BLaER1 (cell line): ENCODE results near the gene IFNA16.
"Not testable (repeated sequence)": the region's sequence is repeated elsewhere in the genome, so short reads cannot be mapped to it uniquely, and the experiment has no call there.

Source experiments
- H3K27ac ChIP-seq: shearing (Covaris generic); formaldehyde crosslinking; 2 replicates; pipeline ENCODE4 v1.8.1; 2022
- H3K27me3 ChIP-seq: shearing (Covaris generic); formaldehyde crosslinking; 2 replicates; pipeline ENCODE4 v1.8.1; 2022
- H3K36me3 ChIP-seq: shearing (Covaris generic); formaldehyde crosslinking; 2 replicates; pipeline ENCODE4 v1.8.1; 2022
- H3K4me1 ChIP-seq: shearing (Covaris generic); formaldehyde crosslinking; 2 replicates; pipeline ENCODE4 v1.8.1; 2022
- H3K4me2 ChIP-seq: shearing (Covaris generic); formaldehyde crosslinking; 2 replicates; pipeline ENCODE4 v1.8.1; 2022
- H3K4me3 ChIP-seq: shearing (Covaris generic); formaldehyde crosslinking; 2 replicates; pipeline ENCODE4 v1.8.1; 2022
- H3K9ac ChIP-seq: shearing (Covaris generic); formaldehyde crosslinking; 2 replicates; pipeline ENCODE4 v1.8.1; 2022
- H3K9me3 ChIP-seq: shearing (Covaris generic); formaldehyde crosslinking; 2 replicates; pipeline ENCODE4 v1.8.1; 2022
- H4K20me1 ChIP-seq: shearing (Covaris generic); formaldehyde crosslinking; 2 replicates; pipeline ENCODE4 v1.8.1; 2022
- Cebpa-rat ChIP-seq: shearing (Covaris generic); IDR thresholded peaks from 2 replicates; pipeline ENCODE4 v1.8.1; 2022

IFNA16 gene

DNA sequence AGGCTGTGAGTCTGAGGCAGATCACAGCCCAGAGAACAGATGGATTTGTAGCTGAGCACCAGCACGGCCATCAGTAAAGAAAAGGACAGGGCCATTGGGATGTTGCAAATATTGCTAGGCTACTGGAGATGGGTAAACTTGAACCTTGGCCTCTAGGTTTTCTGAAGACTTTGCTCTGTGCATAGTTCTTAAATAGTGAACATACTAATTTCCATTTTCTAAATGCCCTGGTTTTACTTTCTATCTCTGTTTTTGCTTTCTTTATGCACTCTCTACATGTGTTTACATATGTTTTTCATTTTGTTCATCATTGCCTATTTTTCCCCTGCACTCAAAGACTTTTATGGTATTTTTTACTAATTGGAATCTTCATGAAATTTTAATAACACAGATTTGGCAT is at the start of gene IFNA16:
Gene IFNA16, minus strand, starts transcription at position 101 of the 400 bp plus-strand sequence. Its CDS starts 6 bp downstream, at position 95.
- not testable (repeated sequence) for H3K36me3 ChIP-seq, H3K4me1 ChIP-seq, H3K9ac ChIP-seq, H3K27ac ChIP-seq, H4K20me1 ChIP-seq, H3K4me2 ChIP-seq, H3K4me3 ChIP-seq, H3K9me3 ChIP-seq, H3K27me3 ChIP-seq

DNA sequence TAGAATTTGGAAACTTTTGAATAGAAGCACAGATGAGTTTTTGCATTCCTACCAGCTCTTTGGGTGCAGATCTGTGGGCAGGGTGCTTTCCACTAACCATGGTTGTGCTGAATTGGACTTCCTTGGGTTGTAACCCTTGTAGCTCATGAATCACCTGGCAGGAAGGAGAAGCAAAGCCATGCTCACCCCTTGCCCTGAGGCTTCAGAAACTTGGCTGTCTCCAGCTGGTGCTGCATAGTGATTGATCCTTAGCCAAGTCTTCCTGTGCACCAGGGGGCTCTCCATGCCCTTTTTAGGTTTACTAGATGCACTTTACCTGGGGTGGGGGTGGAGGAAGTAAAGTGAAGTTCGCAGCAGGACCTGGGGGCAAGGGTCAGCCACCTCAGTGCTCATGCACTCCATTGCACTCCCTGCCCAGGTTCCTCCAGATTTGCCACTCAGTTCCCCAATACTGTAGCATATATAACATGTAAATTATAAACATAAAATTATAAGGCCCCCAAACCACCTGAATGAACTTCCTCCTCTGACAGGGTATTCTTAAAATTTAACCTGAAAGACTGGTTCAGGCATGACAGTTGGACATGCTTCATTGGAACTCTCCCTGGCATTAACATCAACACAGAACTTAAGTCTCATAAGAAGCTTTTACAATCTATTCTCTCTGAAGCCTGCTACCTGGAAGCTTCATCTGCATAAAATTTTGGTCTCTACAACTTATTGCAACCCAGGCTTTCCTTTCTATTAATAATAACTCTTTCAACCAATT is 48.5 kb upstream of the IFNA16 start:
- no peaks in the 10 kb centered on the region for H3K9me3 ChIP-seq
- TF ChIP-seq Cebpa-rat, result no peak
- no peak overlapping the region for H3K27ac ChIP-seq
- H3K4me3 ChIP-seq, result no peak overlapping the region
- no peaks in the 10 kb centered on the region for H3K36me3 ChIP-seq
- no peak overlapping the region for H3K4me2 ChIP-seq
- H4K20me1 ChIP-seq, result no peaks in the 10 kb centered on the region
- H3K27me3 ChIP-seq, result no peaks in the 10 kb centered on the region
- H3K4me1 ChIP-seq, result no peaks in the 10 kb centered on the region
- no peak overlapping the region for H3K9ac ChIP-seq

DNA sequence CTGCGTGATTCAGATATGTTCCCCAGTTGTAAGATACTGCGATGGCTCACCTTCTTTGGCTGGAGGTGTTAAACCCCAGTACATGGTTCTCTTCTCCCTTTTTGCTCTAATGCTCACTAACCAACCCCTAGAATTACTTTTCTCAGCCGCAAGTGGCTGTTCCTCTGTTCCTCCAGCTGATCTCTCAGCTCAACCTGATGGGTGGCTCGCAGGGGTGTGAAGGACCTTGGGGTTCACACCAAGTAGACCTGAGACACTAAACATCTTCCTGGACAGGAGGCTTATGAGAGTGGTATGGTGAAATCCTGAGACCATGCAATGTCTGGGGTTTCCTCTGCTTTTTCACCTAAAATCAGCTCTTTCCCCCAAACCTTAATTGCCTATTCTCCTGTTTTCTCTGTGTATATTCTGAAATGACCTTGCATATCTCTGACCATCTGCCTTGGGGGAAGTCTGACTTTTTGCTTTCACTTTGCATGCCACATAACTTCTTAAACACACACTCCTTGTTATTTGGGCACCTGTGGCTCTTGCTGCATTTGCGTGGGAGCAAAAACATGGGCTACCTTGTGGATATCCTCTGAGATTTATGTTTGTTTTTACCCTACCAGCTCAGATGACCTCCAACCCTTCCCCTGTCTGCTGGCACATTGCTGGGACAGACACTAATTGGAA is 38.6 kb upstream of the IFNA16 start:
- Histone ChIP-seq H3K9me3 (peaks cover 18% of the 10 kb centered on the region), H3K4me1 (peaks cover 38% of the 10 kb centered on the region), H3K9ac (no peak overlapping the region), H4K20me1 (no peaks in the 10 kb centered on the region), H3K36me3 (no peaks in the 10 kb centered on the region), H3K4me2 (peak overlapping the region; percentile 62), H3K4me3 (no peak overlapping the region), H3K27ac (no peak overlapping the region), H3K27me3 (no peaks in the 10 kb centered on the region)
- TF ChIP-seq Cebpa-rat, result no peak

DNA sequence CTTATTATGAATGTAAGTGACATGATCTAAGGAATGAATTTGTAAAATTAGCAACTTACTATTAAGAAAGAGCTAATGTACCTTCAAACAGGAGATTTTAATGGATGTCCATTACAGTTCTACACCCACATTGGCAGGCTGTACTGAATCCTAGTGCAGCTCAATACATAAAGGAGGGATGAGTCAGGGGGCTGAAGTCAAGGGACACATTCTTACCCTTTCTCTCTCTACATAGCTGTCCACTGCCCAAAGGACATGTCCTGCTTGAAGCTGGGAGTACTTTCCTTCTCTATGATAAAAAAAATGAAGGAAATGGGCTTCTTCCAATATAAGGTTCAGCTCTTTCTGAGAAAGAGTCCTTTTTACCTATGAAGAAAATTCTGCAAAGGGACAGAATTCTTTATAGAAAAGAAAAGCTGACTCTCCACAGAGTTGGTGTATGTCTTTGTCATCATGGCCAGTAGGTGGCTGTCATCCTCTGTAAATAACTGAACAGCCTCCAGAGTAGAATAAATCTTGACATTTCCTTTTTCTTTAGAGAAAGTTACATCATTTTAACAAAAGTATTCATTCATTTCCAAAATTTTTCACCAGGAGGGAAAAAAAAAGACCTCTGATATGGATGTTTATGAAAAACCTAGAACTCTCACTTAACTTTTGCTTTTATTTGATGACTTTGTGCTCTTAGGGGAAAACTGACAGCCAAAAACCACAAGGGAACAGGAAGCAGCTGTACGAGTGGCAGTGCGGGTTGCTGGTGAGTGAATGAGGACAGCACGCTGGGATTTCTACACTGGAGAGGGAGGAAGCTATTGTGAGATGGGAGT is 35.8 kb upstream of the IFNA16 start:
- TF ChIP-seq Cebpa-rat, result no peak
- Histone ChIP-seq H3K27ac (0 out of 2 replicates have a peak overlapping the region, but pooled peaks have one; percentile 4), H3K4me3 (no peak overlapping the region), H3K9me3 (peaks cover 8% of the 10 kb centered on the region; the same call in 1 of the 2 replicates), H4K20me1 (no peaks in the 10 kb centered on the region), H3K4me2 (peak overlapping the region; percentile 55), H3K27me3 (no peaks in the 10 kb centered on the region), H3K9ac (no peak overlapping the region; the same call in 1 of the 2 replicates), H3K4me1 (peaks cover 38% of the 10 kb centered on the region), H3K36me3 (no peaks in the 10 kb centered on the region)

DNA sequence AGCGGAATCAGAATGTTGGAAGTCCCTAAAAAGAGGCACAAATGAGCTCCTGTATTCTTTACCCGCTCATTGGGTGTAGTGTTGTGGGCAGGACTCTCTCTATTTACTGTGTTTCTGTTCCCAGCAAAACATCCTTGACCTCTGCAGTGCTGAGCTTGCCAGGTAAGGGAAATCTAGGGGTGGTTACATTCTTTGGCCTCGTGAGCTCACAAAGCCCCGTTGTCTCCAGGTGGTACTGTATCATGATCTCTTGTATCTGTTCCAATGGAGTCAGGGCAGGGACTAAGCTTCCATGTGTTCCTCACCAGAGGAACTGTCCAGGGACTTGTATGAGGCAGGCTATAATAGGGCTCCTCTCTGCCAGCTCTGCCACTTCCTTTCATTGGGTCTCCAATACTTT is 34.5 kb upstream of the IFNA16 start:
- no peaks in the 10 kb centered on the region for H3K36me3 ChIP-seq
- no peak overlapping the region for H3K9ac ChIP-seq
- H3K4me3 ChIP-seq, result no peak overlapping the region
- no peaks in the 10 kb centered on the region for H3K27me3 ChIP-seq
- TF ChIP-seq Cebpa-rat, result no peak
- no peak overlapping the region for H3K27ac ChIP-seq
- peaks cover 38% of the 10 kb centered on the region for H3K4me1 ChIP-seq
- H4K20me1 ChIP-seq, result no peaks in the 10 kb centered on the region
- no peak overlapping the region for H3K4me2 ChIP-seq
- H3K9me3 ChIP-seq, result no peaks in the 10 kb centered on the region

DNA sequence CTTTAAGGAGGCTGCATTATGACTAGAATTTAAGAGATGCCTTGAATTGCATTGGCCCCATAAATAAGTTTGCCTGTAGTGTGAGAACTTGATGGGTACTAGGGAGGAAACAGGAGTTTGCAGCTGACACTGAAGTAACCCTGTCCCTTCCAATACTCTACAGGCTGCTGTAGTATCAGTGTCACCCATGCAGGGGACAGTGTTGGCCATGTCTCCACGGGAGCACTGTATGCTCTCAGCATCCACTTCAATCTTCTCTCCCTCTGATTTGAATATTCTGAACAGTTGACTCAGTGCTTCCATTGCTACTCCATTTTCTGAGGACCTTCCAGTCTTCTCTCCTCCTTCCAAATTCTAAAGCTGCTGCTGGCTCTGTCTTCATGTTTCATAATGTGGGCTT is 34.1 kb upstream of the IFNA16 start:
- Histone ChIP-seq H3K36me3 (no peaks in the 10 kb centered on the region), H3K27ac (no peak overlapping the region), H3K4me3 (no peak overlapping the region), H3K9me3 (no peaks in the 10 kb centered on the region), H4K20me1 (no peaks in the 10 kb centered on the region), H3K9ac (no peak overlapping the region), H3K27me3 (no peaks in the 10 kb centered on the region), H3K4me2 (no peak overlapping the region), H3K4me1 (peaks cover 35% of the 10 kb centered on the region)
- TF ChIP-seq Cebpa-rat, result no peak

DNA sequence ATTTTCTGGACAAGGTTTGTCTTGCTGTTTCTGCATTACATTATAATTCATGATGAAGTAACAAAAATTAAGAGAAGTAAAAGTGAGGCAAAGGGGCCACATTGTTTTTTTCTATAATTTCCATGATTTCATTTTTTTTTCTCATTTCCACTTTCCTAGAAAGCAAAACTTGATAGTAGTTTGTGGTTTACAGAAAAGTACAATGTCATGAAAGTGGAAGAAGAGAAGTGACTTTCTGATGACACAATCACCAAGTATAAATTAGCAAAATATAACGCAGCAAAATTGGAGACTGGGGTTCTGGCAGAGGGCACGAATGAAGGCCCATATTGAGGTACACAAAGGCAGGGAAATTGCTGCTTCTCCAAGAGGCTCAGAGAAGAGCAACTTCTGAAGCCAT is 27.7 kb upstream of the IFNA16 start:
- no peak overlapping the region for H3K4me2 ChIP-seq

DNA sequence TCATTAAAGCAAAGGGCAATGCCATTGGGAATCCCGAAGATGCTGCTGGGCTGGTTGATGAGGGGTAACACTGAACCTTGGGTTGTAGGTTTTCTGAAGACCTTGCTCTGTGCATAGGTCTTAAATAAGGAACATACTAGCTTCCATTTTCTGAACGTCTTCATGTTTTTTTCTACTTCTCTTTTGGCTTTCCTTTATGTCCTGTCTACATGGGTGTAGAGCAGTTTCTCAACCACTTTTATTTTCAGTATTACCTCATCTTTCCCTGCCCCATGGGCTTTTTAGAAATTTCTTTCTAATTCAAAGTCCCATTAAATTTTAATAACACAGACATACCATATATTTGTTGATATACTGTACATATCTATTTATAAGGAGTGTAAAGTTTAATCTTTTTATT is 22.8 kb upstream of the IFNA16 start, which contains the start of gene IFNA14:
Gene IFNA14, minus strand, starts transcription at position 95 of the 400 bp plus-strand sequence. Its CDS starts 70 bp downstream, at position 25.
- no peak for TF ChIP-seq Cebpa-rat
- Histone ChIP-seq H3K36me3 (no peaks in the 10 kb centered on the region), H3K9ac (no peak within 1 kb of the TSS), H3K27me3 (no peaks in the 10 kb centered on the region), H3K4me3 (no peak within 1 kb of the TSS), H3K9me3 (no peaks in the 10 kb centered on the region), H4K20me1 (no peaks in the 10 kb centered on the region), H3K4me1 (peaks cover 19% of the 10 kb centered on the region), H3K27ac (no peak within 1 kb of the TSS), H3K4me2 (no peak within 1 kb of the TSS)

More for the DNA sequence above, 27.7 kb upstream of the IFNA16 start:
- Histone ChIP-seq H3K9me3 (no peaks in the 10 kb centered on the region), H3K4me1 (peaks cover 5% of the 10 kb centered on the region; the same call in 1 of the 2 replicates), H4K20me1 (no peaks in the 10 kb centered on the region), H3K4me3 (no peak overlapping the region), H3K27ac (no peak overlapping the region), H3K36me3 (no peaks in the 10 kb centered on the region), H3K9ac (no peak overlapping the region), H3K27me3 (no peaks in the 10 kb centered on the region)
- no peak for TF ChIP-seq Cebpa-rat

DNA sequence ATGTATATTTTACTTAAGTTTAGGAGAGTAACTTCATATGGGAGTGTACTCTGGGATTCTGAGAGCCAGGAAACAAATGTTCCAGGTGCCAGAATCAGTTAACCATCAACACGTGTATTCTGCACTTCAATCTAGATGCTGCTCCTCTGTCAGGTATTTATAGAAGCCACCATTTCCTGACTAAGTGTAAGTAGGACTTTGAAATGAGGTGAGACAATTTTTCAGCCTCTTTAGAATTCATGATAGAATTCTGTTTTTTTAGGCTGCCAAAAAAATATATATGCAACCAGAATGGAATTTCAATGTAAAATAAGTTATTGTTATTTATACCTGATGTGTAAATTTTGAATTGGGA is 19.2 kb upstream of the IFNA16 start:
- H4K20me1 ChIP-seq, H3K4me3 ChIP-seq, H3K27ac ChIP-seq, H3K9ac ChIP-seq, H3K27me3 ChIP-seq, H3K36me3 ChIP-seq, H3K9me3 ChIP-seq: not testable (repeated sequence)
- H3K4me1 ChIP-seq, result peaks cover 16% of the 10 kb centered on the region
- H3K4me2 ChIP-seq, result peak overlapping the region; percentile 61

DNA sequence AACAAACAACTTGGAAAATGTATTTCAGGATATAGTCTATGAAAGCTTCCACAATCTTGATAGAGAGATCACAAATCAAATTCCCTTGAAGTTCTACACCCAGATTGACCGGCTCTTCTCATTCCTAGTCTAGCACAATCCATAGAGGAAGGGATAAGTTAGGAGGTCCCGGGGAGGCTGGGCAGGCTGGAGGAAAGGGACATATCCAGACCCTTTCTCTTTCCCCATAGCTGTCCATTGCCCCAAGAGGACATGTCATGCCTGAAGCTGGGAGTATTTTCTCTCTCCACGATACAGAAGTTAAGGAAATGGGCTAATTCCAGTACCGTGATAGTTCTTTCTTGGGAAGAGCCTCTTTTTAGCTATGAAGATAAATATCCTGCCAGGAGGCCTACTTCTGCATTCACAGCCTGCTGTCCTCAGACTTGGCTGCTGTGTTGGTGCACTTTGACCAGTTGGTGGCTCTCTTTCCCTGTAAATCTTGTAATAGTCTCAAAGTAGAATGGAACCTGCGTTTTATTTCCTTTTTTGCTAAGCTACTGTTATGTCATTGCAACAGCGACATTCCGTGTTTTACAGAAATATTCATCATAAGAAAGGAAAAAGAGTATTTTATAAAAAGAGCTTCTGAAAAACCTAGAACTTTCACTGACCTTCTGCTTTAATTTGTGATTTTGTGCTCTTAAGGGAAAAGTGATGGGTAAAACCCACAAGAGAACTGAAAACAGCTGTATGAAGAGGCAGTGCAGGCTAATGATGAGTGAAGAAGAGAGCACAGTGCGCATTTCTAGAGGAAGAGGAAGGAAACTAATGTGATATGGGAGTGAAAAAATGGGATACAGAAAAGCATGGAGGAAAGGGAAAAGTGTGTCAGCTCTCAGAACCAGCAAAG is 18.6 kb upstream of the IFNA16 start:
- H3K9me3 ChIP-seq, H3K27ac ChIP-seq, H3K36me3 ChIP-seq, H3K27me3 ChIP-seq, H4K20me1 ChIP-seq, H3K9ac ChIP-seq, H3K4me3 ChIP-seq: not testable (repeated sequence)
- H3K4me1 ChIP-seq, result peaks cover 16% of the 10 kb centered on the region
- peak overlapping the region; percentile 61 for H3K4me2 ChIP-seq
